Measurements from ENCODE around the gene UBALD2.
"Not testable (repeated sequence)": the region's sequence is repeated elsewhere in the genome, so short reads cannot be mapped to it uniquely, and the experiment has no call there.

UBALD2 gene

GRCh38 chr17:76278268-76278908, 13.2 kb downstream of the UBALD2 start:
- DNase-seq, result no peak

GRCh38 chr17:76278952-76279741, 14.0 kb downstream of the UBALD2 start:
- DNase-seq, result peak; percentile 83

GRCh38 chr17:76279742-76280287, 14.7 kb downstream of the UBALD2 start:
- DNase-seq, result no peak

GRCh38 chr17:76280650-76281049, 15.5 kb downstream of the UBALD2 start:
- DNase-seq, result no peak

GRCh38 chr17:76281573-76282371, 16.6 kb downstream of the UBALD2 start:
- no peak for DNase-seq

- no peak for DNase-seq
These were observed 27.4 kb downstream of the UBALD2 start for GRCh38 chr17:76292567-76292966.

- DNase-seq, result no peak
These were observed 28.0 kb downstream of the UBALD2 start for GRCh38 chr17:76293106-76293505.

GRCh38 chr17:76296186-76296585, 31.0 kb downstream of the UBALD2 start:
- no peak for DNase-seq

- DNase-seq, result no peak
These were observed 31.7 kb downstream of the UBALD2 start for GRCh38 chr17:76296889-76297288.

- no peak for DNase-seq
These were observed 32.3 kb downstream of the UBALD2 start for GRCh38 chr17:76297436-76297835.

- no peak for DNase-seq
These were observed 39.3 kb downstream of the UBALD2 start for GRCh38 chr17:76304226-76305134.

GRCh38 chr17:76305135-76305454, 39.9 kb downstream of the UBALD2 start:
- DNase-seq, result not testable (repeated sequence)

- DNase-seq, result no peak
These were observed 42.3 kb downstream of the UBALD2 start for GRCh38 chr17:76307299-76307965.

GRCh38 chr17:76307966-76308338, 42.8 kb downstream of the UBALD2 start, which contains the start of gene QRICH2:
QRICH2 (minus strand) TSS chr17:76308276; CDS start chr17:76307998, 278 bp downstream.
- no peak for DNase-seq

- DNase-seq, result no peak
These were observed 44.3 kb downstream of the UBALD2 start for GRCh38 chr17:76309461-76309860.

- DNase-seq, result no peak
These were observed 47.6 kb downstream of the UBALD2 start for GRCh38 chr17:76312735-76313134.

GRCh38 chr17:76314392-76315227, 49.5 kb downstream of the UBALD2 start:
- DNase-seq, result no peak

- no peak for DNase-seq
These were observed 52.4 kb downstream of the UBALD2 start for GRCh38 chr17:76317535-76317934.

GRCh38 chr17:76318586-76318985, 53.4 kb downstream of the UBALD2 start:
- no peak for DNase-seq
